ENCODE results near the gene SHROOM4.

The SHROOM4 gene

DNA sequence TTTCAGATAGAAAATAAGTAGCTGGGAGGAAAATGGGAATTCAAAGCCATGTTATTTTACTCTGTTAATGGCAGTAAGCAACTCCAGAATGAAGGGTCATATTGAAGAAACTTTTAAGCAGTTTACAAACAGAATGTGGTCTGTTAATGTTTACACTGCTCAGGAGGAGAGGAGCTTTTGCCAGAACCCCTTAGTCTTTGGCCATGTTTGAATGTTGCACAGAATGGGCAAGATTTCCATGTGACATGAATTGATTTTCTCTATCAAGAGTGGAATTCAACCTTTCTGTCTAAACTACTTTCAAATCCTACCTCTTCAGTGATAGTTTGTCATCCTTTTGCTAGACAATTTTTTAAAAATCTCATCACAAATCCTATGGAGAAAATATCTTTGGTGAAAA lies 227.6 kb downstream of the SHROOM4 start:
- TF ChIP-seq TCF12 (IDR thresholded peaks at IDR 0.05; ENCODE audit: low read depth): no peak
- no peak for TF ChIP-seq TAF1 (IDR thresholded peaks at IDR 0.05; ENCODE audit: low read depth)
- no peak for TF ChIP-seq TEAD4 (IDR thresholded peaks at IDR 0.05)
- TF ChIP-seq CREB1 (IDR thresholded peaks at IDR 0.05; ENCODE audit: low read depth): no peak
- TF ChIP-seq FOXM1 (IDR thresholded peaks at IDR 0.05; ENCODE audit: borderline replicate concordance, low read depth): no peak
- TF ChIP-seq REST (IDR thresholded peaks at IDR 0.05; ENCODE audit: low read depth): no peak
- TF ChIP-seq RAD21 (IDR thresholded peaks at IDR 0.05; ENCODE audit: low read depth): no peak
- no peak for TF ChIP-seq USF1 (IDR thresholded peaks at IDR 0.05)
- TF ChIP-seq YY1 (IDR thresholded peaks at IDR 0.05; ENCODE audit: low read depth): no peak
- TF ChIP-seq ZBTB7A (IDR thresholded peaks at IDR 0.05; ENCODE audit: low read depth): no peak
- no peak for TF ChIP-seq NFIC (IDR thresholded peaks at IDR 0.05)
- no peak for TF ChIP-seq EGR1 (IDR thresholded peaks at IDR 0.05)
- TF ChIP-seq CEBPB (IDR thresholded peaks at IDR 0.05): no peak

- TF ChIP-seq TCF12 (IDR thresholded peaks at IDR 0.05; ENCODE audit: low read depth): no peak
- no peak for TF ChIP-seq CREB1 (IDR thresholded peaks at IDR 0.05; ENCODE audit: low read depth)
These were observed 232.6 kb downstream of the SHROOM4 start for GRCh38 chrX:50581405-50581804.

- TF ChIP-seq REST (IDR thresholded peaks at IDR 0.05; ENCODE audit: low read depth) (no peak), NFIC (IDR thresholded peaks at IDR 0.05) (no peak), ZBTB7A (IDR thresholded peaks at IDR 0.05; ENCODE audit: low read depth) (no peak), EP300 (IDR thresholded peaks at IDR 0.05; ENCODE audit: borderline replicate concordance) (no peak), RAD21 (IDR thresholded peaks at IDR 0.05; ENCODE audit: low read depth) (peak; percentile 55), CREB1 (IDR thresholded peaks at IDR 0.05; ENCODE audit: low read depth) (no peak)
These were observed 234.0 kb downstream of the SHROOM4 start for GRCh38 chrX:50579955-50580354.

DNA sequence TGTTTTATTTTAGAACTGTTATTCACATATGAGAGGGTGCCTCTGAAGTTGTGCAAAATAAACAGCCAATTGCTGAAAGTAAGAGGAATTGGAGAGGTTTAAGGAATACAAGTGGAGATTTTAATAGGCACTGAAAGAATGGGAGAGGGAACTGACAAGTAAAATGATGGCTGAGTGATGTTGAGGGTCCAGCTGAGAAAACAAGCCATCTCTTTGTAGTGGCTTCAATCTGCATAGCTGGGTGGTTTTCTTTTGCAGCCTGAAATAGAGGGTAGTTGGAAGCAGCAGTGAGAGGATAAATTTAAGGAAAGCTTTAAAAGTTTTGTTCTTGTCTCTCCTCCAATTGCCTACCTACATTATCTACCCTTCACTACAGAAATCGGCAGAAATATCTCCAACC lies 236.7 kb downstream of the SHROOM4 start:
- TF ChIP-seq ZBTB7A (IDR thresholded peaks at IDR 0.05; ENCODE audit: low read depth) (no peak), TCF12 (IDR thresholded peaks at IDR 0.05; ENCODE audit: low read depth) (no peak), EGR1 (IDR thresholded peaks at IDR 0.05) (no peak), NFIC (IDR thresholded peaks at IDR 0.05) (no peak), TAF1 (IDR thresholded peaks at IDR 0.05; ENCODE audit: low read depth) (no peak), REST (IDR thresholded peaks at IDR 0.05; ENCODE audit: low read depth) (no peak), YY1 (IDR thresholded peaks at IDR 0.05; ENCODE audit: low read depth) (no peak), RAD21 (IDR thresholded peaks at IDR 0.05; ENCODE audit: low read depth) (no peak), FOXM1 (IDR thresholded peaks at IDR 0.05; ENCODE audit: borderline replicate concordance, low read depth) (no peak), USF1 (IDR thresholded peaks at IDR 0.05) (no peak), TEAD4 (IDR thresholded peaks at IDR 0.05) (no peak), CREB1 (IDR thresholded peaks at IDR 0.05; ENCODE audit: low read depth) (no peak), CEBPB (IDR thresholded peaks at IDR 0.05) (no peak), EP300 (IDR thresholded peaks at IDR 0.05; ENCODE audit: borderline replicate concordance) (no peak)
- TF ChIP-seq, protein P1, sequence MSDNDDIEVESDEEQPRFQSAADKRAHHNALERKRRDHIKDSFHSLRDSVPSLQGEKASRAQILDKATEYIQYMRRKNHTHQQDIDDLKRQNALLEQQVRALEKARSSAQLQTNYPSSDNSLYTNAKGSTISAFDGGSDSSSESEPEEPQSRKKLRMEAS (IDR thresholded peaks at IDR 0.05): no peak

GRCh38 chrX:50567636-50568035 lies 246.4 kb downstream of the SHROOM4 start:
- no peak for TF ChIP-seq NFIC (IDR thresholded peaks at IDR 0.05)
- TF ChIP-seq EP300 (IDR thresholded peaks at IDR 0.05; ENCODE audit: borderline replicate concordance): no peak
- no peak for TF ChIP-seq TCF12 (IDR thresholded peaks at IDR 0.05; ENCODE audit: low read depth)
- TF ChIP-seq RAD21 (IDR thresholded peaks at IDR 0.05; ENCODE audit: low read depth): no peak
- no peak for TF ChIP-seq TEAD4 (IDR thresholded peaks at IDR 0.05)

All from Ishikawa (cell line).